HG03432 (cell line): ENCODE measurements around the gene ARMC8.
"Not testable (repeated sequence)": the region's sequence is repeated elsewhere in the genome, so short reads cannot be mapped to it uniquely, and the experiment has no call there.

Experiments used
- ATAC-seq: cut with Tn5 transposase; IDR thresholded peaks from one replicate; pipeline ENCODE4 v1.9.1; 2021; ENCODE audit warnings: mild to moderate bottlenecking, moderate library complexity; ENCODE audit not compliant: unreplicated experiment

Gene ARMC8, protein sequence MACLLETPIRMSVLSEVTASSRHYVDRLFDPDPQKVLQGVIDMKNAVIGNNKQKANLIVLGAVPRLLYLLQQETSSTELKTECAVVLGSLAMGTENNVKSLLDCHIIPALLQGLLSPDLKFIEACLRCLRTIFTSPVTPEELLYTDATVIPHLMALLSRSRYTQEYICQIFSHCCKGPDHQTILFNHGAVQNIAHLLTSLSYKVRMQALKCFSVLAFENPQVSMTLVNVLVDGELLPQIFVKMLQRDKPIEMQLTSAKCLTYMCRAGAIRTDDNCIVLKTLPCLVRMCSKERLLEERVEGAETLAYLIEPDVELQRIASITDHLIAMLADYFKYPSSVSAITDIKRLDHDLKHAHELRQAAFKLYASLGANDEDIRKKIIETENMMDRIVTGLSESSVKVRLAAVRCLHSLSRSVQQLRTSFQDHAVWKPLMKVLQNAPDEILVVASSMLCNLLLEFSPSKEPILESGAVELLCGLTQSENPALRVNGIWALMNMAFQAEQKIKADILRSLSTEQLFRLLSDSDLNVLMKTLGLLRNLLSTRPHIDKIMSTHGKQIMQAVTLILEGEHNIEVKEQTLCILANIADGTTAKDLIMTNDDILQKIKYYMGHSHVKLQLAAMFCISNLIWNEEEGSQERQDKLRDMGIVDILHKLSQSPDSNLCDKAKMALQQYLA

DNA sequence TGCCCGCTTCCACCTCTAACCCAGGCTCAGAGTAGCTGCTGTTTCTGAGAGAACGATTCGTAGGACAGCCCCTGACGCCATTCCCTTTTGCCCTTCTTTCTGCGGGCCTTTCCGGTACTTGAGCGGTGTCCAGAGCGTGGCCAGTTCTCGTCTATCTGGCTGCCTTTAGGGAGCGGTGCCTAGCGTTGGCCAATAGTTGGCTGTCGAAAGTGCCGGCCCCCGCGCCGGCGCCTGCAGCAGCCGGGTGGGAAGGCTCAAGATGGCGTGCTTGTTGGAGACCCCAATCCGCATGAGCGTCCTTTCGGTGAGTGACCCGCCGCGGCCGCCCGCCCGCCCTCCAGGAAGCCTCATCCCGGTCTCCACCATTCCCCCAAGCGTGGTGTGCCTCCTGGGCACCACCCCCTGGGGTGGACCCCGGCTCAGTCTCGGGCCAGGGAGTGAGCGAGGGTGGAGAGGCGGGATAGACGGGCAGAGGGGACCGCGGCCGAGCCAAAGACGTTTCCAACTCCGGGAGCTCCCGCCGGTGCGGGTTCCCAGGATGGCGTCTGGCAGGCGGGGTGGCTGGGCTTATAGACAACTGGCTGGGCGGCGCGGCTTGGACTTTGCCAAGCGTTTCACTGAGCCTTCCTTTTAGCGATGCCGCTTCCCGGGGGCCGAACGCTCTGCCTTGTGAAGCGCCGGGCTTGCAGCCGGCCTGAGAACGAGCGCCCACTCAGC, at the start of gene ARMC8:
Gene ARMC8, plus strand, starts transcription at position 6 of the 717 bp plus-strand sequence. Its CDS starts 254 bp downstream, at position 260.
- ATAC-seq: peak; percentile 67

DNA sequence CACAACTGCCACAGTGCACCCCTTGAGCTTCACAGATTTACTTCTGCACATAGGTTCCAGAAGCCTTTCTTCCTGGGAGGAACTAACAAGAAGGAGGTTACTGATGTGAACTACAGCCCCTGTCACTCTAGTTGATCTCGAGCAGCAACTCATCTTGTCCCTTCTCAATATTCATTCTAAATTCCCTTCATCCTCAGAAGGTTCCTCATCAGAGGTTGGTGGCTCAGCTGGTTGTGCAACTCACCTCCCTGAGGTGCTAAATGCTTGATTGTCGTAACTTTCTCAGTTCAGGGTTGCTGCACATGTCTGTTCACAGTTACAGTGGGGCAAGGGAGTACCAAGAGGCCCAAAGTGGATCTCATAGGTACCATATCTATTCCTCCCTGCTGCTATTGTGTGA, 49.2 kb upstream of the ARMC8 start:
- no peak for ATAC-seq

DNA sequence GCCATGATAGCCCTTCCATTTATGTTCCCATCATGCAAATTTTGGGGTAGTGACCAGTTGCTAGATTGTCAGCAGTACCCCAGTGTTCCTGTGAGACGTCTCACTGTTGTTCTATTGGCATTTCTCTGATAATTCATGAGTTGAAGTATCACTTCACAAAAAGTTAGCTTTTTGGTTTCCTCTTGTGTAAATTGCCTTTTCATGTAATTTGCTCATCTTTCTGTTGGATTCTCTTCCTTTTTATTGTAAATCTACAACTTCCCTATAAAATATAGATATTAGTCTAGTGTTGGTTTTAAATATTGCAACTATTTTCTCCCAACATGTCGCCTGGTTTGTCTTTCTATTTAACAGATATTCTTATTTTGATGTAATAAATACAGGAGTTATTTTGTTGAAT, 47.4 kb upstream of the ARMC8 start:
- no peak for ATAC-seq

DNA sequence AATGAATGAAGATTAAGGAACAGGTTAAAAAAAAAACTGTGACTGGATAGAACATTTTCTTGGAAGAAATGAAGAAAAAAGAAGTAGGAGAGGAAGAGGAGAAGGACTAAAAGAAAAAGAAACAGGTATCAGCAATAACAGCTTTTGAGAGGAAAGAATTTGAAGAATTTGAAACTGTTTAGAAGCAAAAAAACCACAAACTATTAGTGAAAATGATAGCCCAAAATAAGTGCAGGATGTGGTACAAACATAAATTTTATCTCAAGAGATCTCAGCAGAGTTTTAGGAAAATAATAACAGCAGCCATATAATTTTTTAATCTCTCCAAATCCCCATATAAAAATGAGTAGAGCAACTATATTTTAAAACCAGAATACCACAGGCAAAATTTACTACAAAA, 46.2 kb upstream of the ARMC8 start:
- ATAC-seq: no peak

DNA sequence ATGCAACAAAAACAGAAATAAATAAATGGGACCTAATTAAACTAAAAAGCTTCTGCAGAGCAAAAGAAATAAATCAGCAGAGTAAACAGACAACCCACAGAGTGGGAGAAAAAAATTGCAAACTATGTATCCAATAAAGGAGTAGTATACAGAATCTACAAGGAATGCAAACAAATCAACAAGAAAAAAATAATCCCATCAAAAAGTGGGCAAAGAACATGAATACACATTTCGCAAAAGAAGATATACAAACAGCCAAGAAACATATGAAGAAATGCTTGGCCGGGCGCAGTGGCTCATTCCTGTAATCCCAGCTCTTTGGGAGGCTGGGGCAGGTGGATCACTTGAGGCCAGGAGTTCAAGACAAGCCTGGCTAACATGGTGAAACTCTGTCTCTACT, 44.9 kb upstream of the ARMC8 start:
- ATAC-seq: not testable (repeated sequence)

DNA sequence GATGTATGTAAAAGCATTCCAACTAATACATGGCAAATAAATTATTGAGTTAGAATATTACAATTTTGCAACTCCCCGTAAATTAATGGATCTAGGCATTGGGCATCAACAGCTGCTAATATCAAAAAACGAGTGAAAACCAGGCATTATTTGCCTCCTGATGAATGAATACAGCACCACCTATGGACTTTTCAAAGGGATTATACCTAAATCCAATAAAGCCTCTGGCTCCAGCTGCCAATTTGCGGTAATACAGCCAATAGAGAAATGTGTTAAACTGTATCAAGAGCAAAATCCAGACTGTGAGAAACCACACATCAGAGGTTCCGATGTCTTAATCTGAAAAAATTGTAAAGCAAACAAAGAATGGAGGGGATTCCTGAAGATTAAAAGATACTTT, 38.6 kb upstream of the ARMC8 start:
- ATAC-seq: no peak

DNA sequence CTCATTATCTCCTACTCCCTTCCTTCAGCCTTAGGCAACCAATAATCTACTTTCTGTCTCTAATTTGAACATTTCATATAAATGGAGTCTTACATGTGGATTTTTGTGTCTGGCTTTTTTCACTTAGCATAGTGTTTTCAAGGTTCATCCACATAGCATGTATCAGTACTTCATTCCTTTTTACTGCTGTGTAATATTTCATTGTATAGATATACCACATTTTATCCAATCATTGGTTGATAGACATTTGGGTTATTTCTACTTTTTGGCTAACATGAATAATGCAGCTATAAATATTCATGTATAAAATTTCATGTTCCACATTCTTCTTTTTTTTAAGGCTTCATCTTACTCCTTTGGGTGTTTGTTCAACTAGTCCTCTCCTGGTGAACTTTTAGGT, 32.6 kb upstream of the ARMC8 start:
- ATAC-seq: no peak

DNA sequence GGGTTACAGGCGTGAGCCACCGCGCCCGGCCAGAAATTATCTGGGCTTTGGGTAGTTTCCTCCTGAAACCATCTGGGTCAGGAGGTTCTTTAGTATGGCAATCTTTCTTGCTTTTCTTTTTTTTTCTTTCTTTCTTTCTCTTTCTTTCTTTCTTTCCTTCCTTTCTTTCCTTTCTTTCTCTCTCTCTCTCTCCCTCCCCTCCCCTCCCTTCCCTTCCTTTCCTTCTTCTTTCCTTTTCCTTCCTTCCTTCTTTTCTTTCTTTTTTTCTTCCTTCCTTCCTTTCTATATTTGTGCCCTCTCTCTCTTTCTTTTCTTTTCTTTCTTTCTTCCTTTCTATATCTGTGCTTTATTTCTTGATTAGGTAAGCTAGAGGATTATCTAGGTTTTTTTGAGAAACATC, 29.4 kb upstream of the ARMC8 start:
- ATAC-seq: no peak

DNA sequence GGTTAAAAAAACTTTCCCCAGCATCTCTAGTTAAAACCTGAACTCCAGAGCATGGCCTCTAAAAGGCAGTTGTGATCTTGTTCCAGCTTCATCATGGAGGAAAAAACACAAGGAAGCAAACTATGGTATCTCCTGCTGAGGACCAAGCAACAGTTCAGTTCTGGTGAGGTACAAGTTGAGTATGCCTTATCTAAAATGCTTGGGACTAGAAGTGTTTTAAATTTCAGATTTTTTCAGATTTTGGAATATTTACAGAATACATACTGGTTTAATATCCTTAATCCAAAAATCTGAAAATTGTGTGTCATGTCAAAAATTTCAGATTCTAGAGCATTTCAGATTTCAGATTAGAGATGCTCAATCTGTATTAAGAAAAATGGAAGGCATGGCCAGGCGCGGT, 22.0 kb upstream of the ARMC8 start:
- no peak for ATAC-seq

DNA sequence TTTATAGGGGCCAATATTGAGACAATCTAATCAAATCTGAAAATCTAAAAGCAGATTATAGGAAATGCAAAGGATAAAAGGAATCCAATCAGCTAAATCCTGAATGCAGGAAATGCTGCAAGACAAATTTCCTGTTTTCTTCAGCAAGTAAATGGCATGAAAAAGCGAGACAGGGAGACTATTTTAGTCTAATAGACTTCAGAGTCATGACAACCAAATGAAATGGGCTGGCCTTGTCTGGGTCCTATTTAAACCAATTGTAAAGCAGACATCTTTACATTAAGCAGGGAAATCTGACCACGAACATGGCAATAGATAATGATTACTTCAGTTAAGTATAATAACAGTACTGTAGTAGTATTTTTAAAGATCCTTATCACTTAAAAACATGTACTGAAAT, 14.5 kb upstream of the ARMC8 start:
- no peak for ATAC-seq

DNA sequence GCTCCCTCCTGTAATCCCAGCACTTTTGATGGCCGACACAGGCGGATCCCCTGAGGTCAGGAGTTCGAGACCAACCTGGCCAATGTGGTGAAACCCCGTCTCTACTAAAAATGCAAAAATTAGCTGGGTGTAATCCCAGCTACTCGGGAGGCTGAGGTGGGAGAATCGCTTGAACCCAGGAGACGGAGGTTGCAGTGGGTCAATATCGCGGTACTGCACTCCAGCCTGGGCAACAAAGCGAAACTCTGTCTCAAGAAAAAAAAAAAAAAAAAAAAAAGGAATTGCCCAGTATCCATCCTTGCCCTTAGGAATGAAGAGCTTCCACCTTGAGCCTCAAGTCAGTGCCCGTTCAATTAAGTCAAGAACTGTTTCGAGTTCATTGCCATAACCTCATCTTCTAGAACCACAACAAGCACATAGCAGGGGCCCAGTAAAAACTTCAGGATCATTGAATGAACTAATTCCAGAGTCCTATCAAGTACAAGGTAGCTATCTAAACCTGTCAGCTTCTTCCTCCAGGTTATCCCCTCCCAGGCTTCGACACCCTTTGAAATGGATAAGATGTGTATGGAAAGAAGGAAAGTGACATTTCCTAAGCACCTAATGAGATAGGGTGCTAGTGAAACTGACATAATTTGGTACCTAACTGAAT, 13.2 kb upstream of the ARMC8 start:
- ATAC-seq: no peak

DNA sequence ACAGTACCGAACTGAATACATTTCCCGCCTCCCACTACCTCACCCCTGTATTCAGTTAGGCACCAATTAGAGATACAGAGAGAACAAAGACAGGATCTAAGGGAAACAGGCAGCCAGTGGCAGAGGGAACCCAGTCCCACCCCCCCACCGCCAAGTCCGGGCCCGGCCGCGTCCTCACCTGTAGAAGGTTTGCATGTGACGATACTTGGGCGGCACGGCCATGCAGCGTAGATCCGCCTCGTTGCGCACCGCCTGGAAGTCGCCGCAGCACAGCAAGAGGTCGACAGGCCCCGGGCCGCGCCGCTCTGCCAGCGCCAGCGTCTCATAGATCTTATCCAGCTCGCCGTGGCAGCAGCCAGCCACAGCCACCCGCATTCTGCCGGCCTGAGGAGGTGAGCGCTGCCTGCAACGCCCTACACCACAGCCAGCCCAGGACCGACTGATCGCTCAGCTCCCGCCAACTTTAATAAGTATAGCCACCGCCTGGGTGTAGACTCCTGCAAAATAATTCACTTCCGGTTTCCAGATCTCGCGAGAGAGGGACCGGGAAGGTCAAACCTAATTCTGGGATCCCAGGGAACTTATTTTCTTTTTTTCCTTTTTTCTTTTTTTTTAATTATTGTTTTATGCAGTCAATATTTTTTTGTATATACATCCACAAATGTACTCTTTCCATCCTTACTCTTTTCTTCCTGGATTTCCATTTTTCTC, 12.5 kb upstream of the ARMC8 start, which contains the start of gene DBR1:
Gene DBR1, minus strand, starts transcription at position 501 of the 711 bp plus-strand sequence. Its CDS starts 126 bp downstream, at position 375.
- peak; percentile 92 for ATAC-seq

DNA sequence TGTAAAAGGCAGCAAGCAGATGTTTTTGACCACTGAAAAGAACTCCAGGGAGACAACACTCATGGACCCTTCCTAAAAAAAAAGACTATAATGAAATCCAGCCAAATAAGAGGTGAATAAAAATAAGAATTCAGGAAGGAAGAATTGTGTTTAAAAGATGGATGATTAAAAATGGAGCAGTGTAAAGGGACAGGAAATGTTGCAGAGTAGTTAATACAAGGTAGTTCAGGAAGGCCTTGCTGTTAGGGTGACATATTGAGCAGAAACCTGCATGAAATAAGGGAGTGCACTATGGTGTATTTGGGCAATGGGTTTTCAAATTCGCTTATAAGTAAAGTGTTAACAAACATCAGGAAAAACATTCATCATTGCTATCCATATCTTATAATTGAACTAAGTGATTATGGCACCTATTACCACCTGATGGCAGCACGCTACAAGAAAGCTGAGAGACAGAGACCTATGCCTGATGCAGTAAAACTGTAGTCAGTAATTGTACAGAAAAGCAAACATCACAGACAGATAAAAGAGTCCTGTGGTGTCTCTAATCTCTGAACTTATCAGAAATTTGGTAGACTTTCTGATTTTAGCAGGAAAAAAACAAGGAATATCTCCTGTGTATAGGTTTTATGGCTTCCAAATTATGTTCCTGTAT, 6.6 kb upstream of the ARMC8 start:
- peak; percentile 69 for ATAC-seq

DNA sequence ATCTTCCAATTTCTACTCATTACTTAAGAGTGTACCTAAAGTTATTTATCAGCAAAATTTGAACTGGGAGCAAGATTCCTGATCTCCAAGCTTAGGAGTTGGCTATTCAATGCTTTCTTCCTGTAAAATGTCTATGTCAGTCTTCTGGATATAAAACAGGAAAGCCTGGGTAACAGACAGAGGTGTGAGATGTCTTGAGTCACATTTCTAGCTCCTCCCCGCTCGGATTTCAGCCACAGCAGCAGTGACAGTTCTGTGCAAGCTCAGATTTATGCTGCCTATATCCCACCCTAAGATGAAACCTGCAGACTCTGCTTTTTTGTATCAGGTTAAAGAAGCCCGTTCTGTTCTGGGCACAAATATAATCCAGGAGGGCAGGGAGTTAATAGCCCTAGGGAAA, 2.1 kb upstream of the ARMC8 start:
- no peak for ATAC-seq

DNA sequence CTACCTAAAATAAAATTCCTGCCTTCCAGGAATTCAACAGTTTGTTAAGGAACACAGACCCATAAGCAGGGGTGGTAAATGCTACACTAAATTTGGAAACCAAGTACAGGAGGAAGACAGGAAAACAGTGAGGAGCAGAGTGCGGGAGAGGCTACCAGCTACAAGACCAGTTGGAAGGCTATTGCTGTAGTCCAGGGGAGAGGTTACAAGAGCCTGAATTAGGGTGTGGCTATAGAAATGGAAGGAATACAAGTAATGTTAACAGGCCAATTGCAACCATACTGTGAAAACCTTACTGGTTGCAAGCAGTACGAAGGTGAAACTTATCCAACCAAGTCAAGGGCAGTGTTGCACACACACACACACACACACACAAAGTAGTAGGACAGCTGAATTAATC, 880 bp upstream of the ARMC8 start:
- no peak for ATAC-seq

DNA sequence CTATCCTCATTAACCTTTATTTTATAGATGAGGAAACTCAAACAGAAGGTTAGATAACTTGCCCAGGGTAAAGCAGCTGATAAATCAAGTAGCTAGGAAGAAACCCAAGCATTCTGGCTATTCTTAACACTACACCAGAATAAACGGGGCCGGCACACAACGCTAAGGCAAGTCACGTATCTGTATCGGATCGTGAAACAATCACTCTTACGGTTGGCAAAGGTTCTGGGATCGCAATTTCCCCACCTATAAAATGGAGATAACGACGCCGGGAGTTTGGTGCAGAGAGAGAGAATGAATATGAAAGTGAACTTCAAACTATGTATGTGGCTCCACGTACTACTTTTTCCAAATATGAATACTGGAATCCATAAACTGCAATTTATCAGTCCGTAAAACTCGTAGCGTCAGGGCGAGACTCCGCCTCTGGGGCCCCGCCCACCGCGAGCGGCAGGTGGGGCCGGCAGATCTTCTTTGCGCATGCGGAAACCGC, 252 bp upstream of the ARMC8 start:
- peak; percentile 95 for ATAC-seq

DNA sequence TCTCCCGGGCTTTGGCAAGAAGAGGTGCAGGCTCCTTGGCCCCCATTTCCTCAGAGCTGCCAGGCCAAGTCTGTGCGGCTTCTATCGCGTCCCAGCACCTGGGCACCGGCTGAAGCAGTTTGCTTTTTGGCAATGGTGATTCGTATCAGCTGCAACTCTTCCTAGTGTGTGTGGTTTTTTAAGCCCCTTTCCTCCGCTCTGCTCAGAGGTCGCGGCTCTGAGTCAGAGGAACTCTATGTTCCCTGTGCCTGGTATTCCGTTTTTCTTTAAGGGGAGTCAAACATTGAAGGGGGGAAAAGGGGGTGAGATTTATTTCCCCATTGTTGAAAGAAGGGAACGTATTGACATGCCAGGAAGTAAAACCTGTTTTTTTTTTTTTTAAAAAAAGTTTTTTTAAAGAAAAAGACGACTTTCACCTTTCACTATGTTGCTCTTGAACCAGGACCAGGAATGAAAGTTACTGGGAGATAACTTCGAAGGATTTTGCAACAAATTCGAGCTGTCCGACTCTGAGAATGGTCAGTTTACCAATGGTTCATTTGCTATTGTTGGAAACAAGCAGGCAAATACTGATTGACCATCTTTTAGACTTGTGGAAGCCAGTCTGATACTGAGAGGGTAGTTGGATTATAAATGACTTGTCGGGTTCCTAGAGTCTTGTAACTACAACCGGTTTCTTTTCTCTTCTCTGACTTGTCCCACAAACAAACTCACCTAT, 1.1 kb downstream of the ARMC8 start:
- ATAC-seq: no peak

DNA sequence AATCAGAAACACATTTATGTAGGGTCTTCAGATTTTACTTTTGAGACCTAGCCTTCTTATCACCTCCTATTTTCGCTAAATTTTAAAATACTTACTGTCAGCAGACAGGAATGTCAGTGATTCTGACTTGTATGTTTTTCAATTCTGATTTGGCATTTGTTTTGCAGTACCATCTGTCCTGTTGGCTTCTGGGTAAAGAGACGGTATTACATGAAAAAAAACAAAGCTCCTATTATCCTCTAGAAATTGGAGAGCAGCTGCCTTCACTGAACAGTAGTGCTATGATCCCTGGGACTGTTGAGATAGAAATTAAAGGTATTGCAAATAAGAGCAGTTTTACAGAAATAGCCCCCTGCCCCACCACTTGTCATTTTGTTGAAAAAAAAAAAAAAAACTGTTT, 8.4 kb downstream of the ARMC8 start:
- ATAC-seq: no peak

DNA sequence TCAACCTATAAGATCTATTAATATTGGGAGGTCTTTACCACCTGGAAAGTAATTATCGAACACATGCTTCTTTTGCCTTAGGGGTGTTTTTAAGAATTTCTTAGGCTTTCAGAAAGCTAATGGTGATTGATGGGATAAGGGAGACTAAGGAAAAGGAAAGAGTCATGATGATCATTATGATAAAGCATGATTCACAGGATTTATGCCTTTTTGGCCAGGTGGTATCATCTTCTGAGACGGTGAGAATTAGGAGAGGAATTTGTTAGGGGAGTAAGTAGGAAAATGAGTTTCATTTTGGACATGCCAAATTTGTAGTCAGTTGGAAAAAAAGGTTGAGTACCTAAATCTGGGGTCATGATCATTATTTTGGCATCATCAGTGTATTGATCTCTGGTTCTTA, 8.9 kb downstream of the ARMC8 start:
- no peak for ATAC-seq
